A549 (cell line): ENCODE data around the gene ANGPT4. TPM values are rescaled to one million over a fixed set of nuclear protein-coding genes. Genes with fewer than 3 reads are reported as not detected.
"Not testable (repeated sequence)": the region's sequence is repeated elsewhere in the genome, so short reads cannot be mapped to it uniquely, and the experiment has no call there.

Source experiments
- ATAC-seq, 2 experiments: fragments of 200-7000 bp in 1 of 2; fragments of >200 bp in 1 of 2; cut with Nextera tagmentation in 1 of 2; cut with Tn5 transposase in 1 of 2; 3 replicates each; pipeline versions ENCODE4 v1.8.0 to v1.9.1; 2018 to 2020; ENCODE audit warnings: mild to moderate bottlenecking in 1 of 2, moderate library complexity in 1 of 2
- CTCF ChIA-PET: fragments of 300-600 bp; sonication (Branson Sonifier 250); formaldehyde crosslinking; extraction: SDS; loops from one replicate; lab custom pipeline; 2021; ENCODE audit warnings: antibody characterized with exemption, inconsistent platforms; lab: Yijun Ruan, JAX
- POLR2A ChIA-PET: fragments of 350-600 bp; formaldehyde crosslinking; extraction: SDS; loops from one replicate; lab custom pipeline; 2021; ENCODE audit warnings: antibody characterized with exemption, inconsistent platforms; lab: Yijun Ruan, JAX
- DNase-seq, 2 experiments: peaks; one replicate each; pipeline versions ENCODE4 v3.0.0 to v3.0.0-alpha.2; 2011 to 2016; ENCODE audit warnings: low read depth in 1 of 2, low spot score in 1 of 2
- FAIRE-seq: peaks from 2 replicates; lab custom pipeline; 2011; peaks lifted over from hg19 to GRCh38; lab: Jason Lieb, UNC
- H3K27ac ChIP-seq, 2 experiments: fragments of >200 bp; sonication (Bioruptor Twin); formaldehyde crosslinking; 3 replicates each; pipeline ENCODE4 v1.5.1; 2016 to 2017
- H3K4me1 ChIP-seq: fragments of >200 bp; sonication (Bioruptor Twin); formaldehyde crosslinking; 3 replicates; pipeline ENCODE4 v1.6.1; 2016
- H3K4me2 ChIP-seq: fragments of >200 bp; sonication (Bioruptor Twin); formaldehyde crosslinking; 3 replicates; pipeline ENCODE4 v1.6.1; 2016
- H3K4me3 ChIP-seq: fragments of >200 bp; sonication (Bioruptor Twin); formaldehyde crosslinking; 3 replicates; pipeline ENCODE4 v1.5.1; 2016
- H3K9me3 ChIP-seq: fragments of >200 bp; sonication (Bioruptor Twin); formaldehyde crosslinking; 3 replicates; pipeline ENCODE4 v1.6.1; 2016
- CBX2 ChIP-seq: fragments of 200-600 bp; sonication (generic); IDR thresholded peaks from 2 replicates; pipeline ENCODE4 v1.6.1; 2016; ENCODE audit warnings: low read depth, mild to moderate bottlenecking, borderline replicate concordance
- ESRRA ChIP-seq: fragments of 150-350 bp; IDR thresholded peaks from 2 replicates; pipeline ENCODE4 v1.6.1; 2014; ENCODE audit warnings: mild to moderate bottlenecking, low read length, borderline replicate concordance
- FOSL2 ChIP-seq, 2 experiments: fragments of 450-650 bp in 1 of 2; fragments of >200 bp in 1 of 2; sonication (Bioruptor Twin) in 1 of 2; formaldehyde crosslinking; IDR thresholded peaks; 2 replicates each; pipeline versions ENCODE4 v1.5.0 to v1.6.1; 2016 to 2020; ENCODE audit warnings: mild to moderate bottlenecking in 1 of 2, moderate library complexity in 1 of 2
- FOXS1 ChIP-seq: fragments of 250-450 bp; sonication (Bioruptor Pico); IDR thresholded peaks from 2 replicates; pipeline ENCODE4 v1.5.0; 2020; ENCODE audit warnings: mild to moderate bottlenecking, moderate library complexity
- KDM1A ChIP-seq: fragments of 200-600 bp; sonication (generic); IDR thresholded peaks from 2 replicates; pipeline ENCODE4 v1.6.1; 2016; ENCODE audit warnings: low read depth, mild to moderate bottlenecking
- KDM5A ChIP-seq: fragments of 200-600 bp; sonication (generic); IDR thresholded peaks from 2 replicates; pipeline ENCODE4 v1.6.1; 2016; ENCODE audit warnings: antibody characterized with exemption, mild to moderate bottlenecking
- MYC ChIP-seq: IDR thresholded peaks from 2 replicates; pipeline ENCODE4 v1.6.1; 2012; ENCODE audit warnings: mild to moderate bottlenecking, inconsistent platforms, low read length, improper control_type of control experiment, borderline replicate concordance
- NR3C1 ChIP-seq: fragments of >200 bp; sonication (Bioruptor Twin); formaldehyde crosslinking; IDR thresholded peaks from 3 replicates; pipeline ENCODE4 v1.6.1; 2017
- RAD21 ChIP-seq, 2 experiments: fragments of >200 bp in 1 of 2; sonication (Bioruptor Twin) in 1 of 2; formaldehyde crosslinking in 1 of 2; IDR thresholded peaks in 1 of 2; conservative IDR thresholded peaks in 1 of 2; 2 replicates in 1 of 2; 3 replicates in 1 of 2; pipeline ENCODE4 v1.6.1; 2012 to 2018; ENCODE audit warnings: inconsistent platforms in 1 of 2
- RARB ChIP-seq: fragments of 250-450 bp; sonication (Bioruptor Pico); IDR thresholded peaks from 2 replicates; pipeline ENCODE4 v1.8.0; 2021; ENCODE audit warnings: mild to moderate bottlenecking, moderate library complexity
- REST ChIP-seq: fragments of 200-600 bp; sonication (generic); IDR thresholded peaks from 2 replicates; pipeline ENCODE4 v1.6.1; 2016; ENCODE audit warnings: antibody characterized with exemption, mild to moderate bottlenecking, moderate library complexity
- TP53 ChIP-seq: fragments of 250-450 bp; sonication (Bioruptor Pico); IDR thresholded peaks from 2 replicates; pipeline ENCODE4 v1.5.0; 2021; ENCODE audit warnings: mild to moderate bottlenecking, moderate library complexity
- USF2 ChIP-seq: fragments of 450-650 bp; IDR thresholded peaks from 2 replicates; pipeline ENCODE4 v1.6.1; 2014; ENCODE audit warnings: antibody characterized with exemption
- WGBS: methylation state at CpG from one replicate; pipeline ENCODE4 v1.1.6; 2017; ENCODE audit errors: missing lambda C conversion rate; 5-methylcytosine and 5-hydroxymethylcytosine counted together
- polyA plus RNA-seq, 4 experiments: library from polyadenylated mRNA; depleted of rRNA in 3 of 4; stranded (reverse); fragments of >200 nt; fragmentation: RNase III in 1 of 4; extraction: RNeasy Plus Mini Kit Qiagen cat#74134 plus additional on column Dnase treatment in 1 of 4; gene quantifications; 2 replicates in 3 of 4; 3 replicates in 1 of 4; pipeline ENCODE4 v1.2.3, GENCODE V29; 2011 to 2017

Gene ANGPT4
- polyA plus RNA-seq, 2 of the 4 experiments (the other 2 are of a cell fraction): 0.04 TPM; not detected in 1

- CTCF ChIA-PET: interaction anchor here (0.7 to 11.8 kb wide), 5 partner anchors 11 to 588 kb away, joined by 3 to 78 read pairs (median 4); no protein-coding TSS in a partner anchor
These were observed 61.5 kb downstream of the ANGPT4 start for GRCh38 chr20:854601-855000.

GRCh38 chr20:853406-853996 lies 62.6 kb downstream of the ANGPT4 start:
- no peak overlapping the region for H3K4me2 ChIP-seq
- H3K9me3 ChIP-seq: no peaks in the 10 kb centered on the region
- ChIA-PET CTCF (interaction anchor here (0.9 to 11.8 kb wide), 6 partner anchors 10 to 358 kb away, joined by 3 to 78 read pairs (median 4); no protein-coding TSS in a partner anchor), POLR2A (no interaction called here)
- ATAC-seq: no peak
- no peak overlapping the region for H3K4me3 ChIP-seq
- 0 out of 6 replicates have a peak overlapping the region, but pooled peaks of 1 of the 2 experiments have one; percentile 31 for H3K27ac ChIP-seq
- peaks cover 14% of the 10 kb centered on the region for H3K4me1 ChIP-seq
- 95% methylated on average over 4 of the region's 4 CpGs for WGBS
- FAIRE-seq: no peak
- TF ChIP-seq ESRRA (no peak), FOSL2 (IDR thresholded peaks at IDR 0.05) (no peak), FOSL2 (CRISPR knock-in tag; IDR thresholded peaks at IDR 0.05) (peak; percentile 9; the same call in 1 of the 2 replicates)
- TF ChIP-seq, all 56 proteins: peak for 1
- DNase-seq: no peak

More at GRCh38 chr20:854601-855000, 61.5 kb downstream of the ANGPT4 start:
- Histone ChIP-seq H3K4me3 (no peak overlapping the region), H3K4me1 (peaks cover 14% of the 10 kb centered on the region), H3K4me2 (no peak overlapping the region), H3K9me3 (no peaks in the 10 kb centered on the region), H3K27ac (0 out of 6 replicates have a peak overlapping the region, but pooled peaks of 1 of the 2 experiments have one; percentile 31)
- no peak for TF ChIP-seq FOXS1 (CRISPR knock-in tag)
- no peak for TF ChIP-seq TP53 (CRISPR knock-in tag)
- TF ChIP-seq RARB (CRISPR knock-in tag): no peak
- no peak for TF ChIP-seq USF2
- no peak for TF ChIP-seq NR3C1
- TF ChIP-seq RAD21 (conservative IDR thresholded peaks at IDR 0.05 in 1 of 2, IDR thresholded peaks at IDR 0.05 in 1 of 2): no peak
- no peak for TF ChIP-seq MYC
- TF ChIP-seq KDM1A: no peak
- TF ChIP-seq ESRRA: no peak
- no peak for TF ChIP-seq CBX2
- TF ChIP-seq KDM5A: no peak
- TF ChIP-seq REST: no peak
- POLR2A ChIA-PET: no interaction called here
- 88% methylated on average over 6 of the region's 6 CpGs for WGBS
- DNase-seq: no peak
- FAIRE-seq: no peak
- no peak for ATAC-seq

- H3K27ac ChIP-seq, H3K9me3 ChIP-seq, H3K4me3 ChIP-seq, FAIRE-seq, DNase-seq, H3K4me2 ChIP-seq, POLR2A ChIA-PET, H3K4me1 ChIP-seq, ATAC-seq: not testable (repeated sequence)
- CTCF ChIA-PET: interaction anchor here (1.0 to 4.0 kb wide), 2 partner anchors 30 to 108 kb away, joined by 4 to 19 read pairs; no protein-coding TSS in a partner anchor
- 88% methylated on average over 8 of the region's 8 CpGs for WGBS
These were observed 67.4 kb downstream of the ANGPT4 start for GRCh38 chr20:848731-849130.
